Gastroesophageal sphincter (tissue), 4 donors: Measurements from ENCODE around the gene HERC4. TPM values are rescaled to one million over a fixed set of nuclear protein-coding genes. Genes with fewer than 3 reads are reported as not detected.

ENCODE experiments used
- ATAC-seq: fragments of 150-250 bp; one replicate; pipeline ENCODE4 v1.9.1; 2016; ENCODE audit warnings: mild to moderate bottlenecking, moderate library complexity
- H3K27ac ChIP-seq, 4 donors: fragments of 200-600 bp; sonication (generic) in 3 of 4; 1 replicate in 3 of 4; 2 replicates in 1 of 4; pipeline ENCODE4 v1.5.1; 2016 to 2019
- H3K27me3 ChIP-seq: fragments of 200-600 bp; sonication (generic); one replicate; pipeline ENCODE4 v1.5.1; 2019
- H3K36me3 ChIP-seq, 2 donors: fragments of 200-600 bp; sonication (generic); one replicate each; pipeline ENCODE4 v1.5.1; 2019; ENCODE audit warnings: control low read depth in 1 of 2
- H3K4me1 ChIP-seq, 3 donors: fragments of 200-600 bp; sonication (generic); 1 replicate in 2 of 3; 2 replicates in 1 of 3; pipeline ENCODE4 v1.5.1; 2016 to 2019; ENCODE audit warnings: control low read depth in 2 of 3
- H3K4me3 ChIP-seq, 2 donors: fragments of 200-600 bp; sonication (generic); one replicate each; pipeline ENCODE4 v1.5.1; 2019; ENCODE audit warnings: mild to moderate bottlenecking in 1 of 2, moderate library complexity in 1 of 2
- H3K9me3 ChIP-seq, 3 donors: fragments of 200-600 bp; sonication (generic); one replicate each; pipeline ENCODE4 v1.5.1; 2017 to 2019; ENCODE audit warnings: control low read depth in 2 of 3
- CTCF ChIP-seq, 4 experiments: fragments of 200-600 bp in 2 of 4; fragments of 450-650 bp in 2 of 4; sonication (generic) in 1 of 4; IDR thresholded peaks; one replicate each; pipeline ENCODE4 v1.5.1; 2017 to 2019; ENCODE audit warnings: antibody characterized with exemption in 4 of 4, mild to moderate bottlenecking in 2 of 4, moderate library complexity in 2 of 4
- EP300 ChIP-seq: sonication (generic); formaldehyde crosslinking; IDR thresholded peaks from one replicate; pipeline ENCODE4 v1.6.1; 2017; ENCODE audit warnings: antibody characterized with exemption, mild to moderate bottlenecking
- POLR2A ChIP-seq, 2 donors: fragments of 450-650 bp; IDR thresholded peaks; one replicate each; pipeline ENCODE4 v1.6.1; 2017; ENCODE audit warnings: antibody characterized with exemption in 2 of 2, mild to moderate bottlenecking in 2 of 2, moderate library complexity in 1 of 2
- POLR2AphosphoS5 ChIP-seq: sonication (generic); formaldehyde crosslinking; IDR thresholded peaks from one replicate; pipeline ENCODE4 v1.6.1; 2017; ENCODE audit warnings: antibody characterized with exemption
- WGBS, 2 donors: methylation state at CpG; one replicate each; pipeline ENCODE4 v1.1.5; 2018; ENCODE audit warnings: low coverage in 1 of 2; 5-methylcytosine and 5-hydroxymethylcytosine counted together
- total RNA-seq, 4 donors: library from RNA; depleted of rRNA; stranded (reverse); fragments of >200 nt; gene quantifications; one replicate each; pipeline ENCODE4 v1.1.0, GENCODE V29; 2016

HERC4 gene
- total RNA-seq, 4 donors from 2014 or later: 30.3 to 58.4 (median 43.0) TPM

- Histone ChIP-seq H3K27me3 (no peaks in the 10 kb centered on the region), H3K9me3 (peaks cover 0 to 2% (median 0%) of the 10 kb centered on the region in 3 donors), H3K4me3 (no peak overlapping the region), H3K4me1 (no peaks in the 10 kb centered on the region), H3K36me3 (peaks cover 0 to 51% of the 10 kb centered on the region in 2 donors), H3K27ac (no peak overlapping the region)
- 94% methylated on average over 2 of the region's 2 CpGs; no CpG with 5 or more reads in 1 of the 2 donors for WGBS, 2 donors
- no peak for TF ChIP-seq CTCF (IDR thresholded peaks at IDR 0.05)
- no peak for TF ChIP-seq POLR2A (IDR thresholded peaks at IDR 0.05)
- no peak for TF ChIP-seq EP300
- TF ChIP-seq POLR2AphosphoS5: no peak
- no peak for ATAC-seq
Measured at GRCh38 chr10:67965456-67965855, 109.6 kb downstream of the HERC4 start.

GRCh38 chr10:67959839-67960476 lies 115.1 kb downstream of the HERC4 start:
- no peak for TF ChIP-seq POLR2A (IDR thresholded peaks at IDR 0.05)
- no peak for TF ChIP-seq EP300
- TF ChIP-seq POLR2AphosphoS5: no peak
- no peak for TF ChIP-seq CTCF (IDR thresholded peaks at IDR 0.05)
- WGBS, 2 donors: 86 to 90% methylated on average over 6 of the region's 8 CpGs
- H3K27ac ChIP-seq: no peak overlapping the region
- H3K4me3 ChIP-seq: no peak overlapping the region
- H3K4me1 ChIP-seq: no peaks in the 10 kb centered on the region
- no peaks in the 10 kb centered on the region for H3K9me3 ChIP-seq
- H3K27me3 ChIP-seq: no peaks in the 10 kb centered on the region
- H3K36me3 ChIP-seq: peaks cover 0 to 20% of the 10 kb centered on the region in 2 donors
- ATAC-seq: no peak

- Histone ChIP-seq H3K27ac (no peak overlapping the region), H3K4me3 (no peak overlapping the region), H3K4me1 (no peaks in the 10 kb centered on the region), H3K9me3 (no peaks in the 10 kb centered on the region), H3K36me3 (peaks cover 6 to 39% of the 10 kb centered on the region in 2 donors), H3K27me3 (no peaks in the 10 kb centered on the region)
- WGBS, 2 donors: 94 to 95% methylated on average over 5 to 6 of the region's 6 CpGs
- TF ChIP-seq POLR2A (IDR thresholded peaks at IDR 0.05) (no peak), CTCF (IDR thresholded peaks at IDR 0.05) (no peak), POLR2AphosphoS5 (no peak), EP300 (no peak)
- no peak for ATAC-seq
Measured at GRCh38 chr10:67955614-67956013, 119.5 kb downstream of the HERC4 start.

- no peaks in the 10 kb centered on the region for H3K9me3 ChIP-seq
- no peaks in the 10 kb centered on the region for H3K4me1 ChIP-seq
- WGBS, 2 donors: 100% methylated on average over 1 of the region's 2 CpGs; no CpG with 5 or more reads in 1 of the 2 donors
- peaks cover 0 to 69% of the 10 kb centered on the region in 2 donors for H3K36me3 ChIP-seq
- no peaks in the 10 kb centered on the region for H3K27me3 ChIP-seq
- TF ChIP-seq POLR2AphosphoS5 (no peak), CTCF (IDR thresholded peaks at IDR 0.05) (no peak), POLR2A (IDR thresholded peaks at IDR 0.05) (no peak), EP300 (no peak)
- H3K4me3 ChIP-seq: no peak overlapping the region
- H3K27ac ChIP-seq: no peak overlapping the region
- ATAC-seq: no peak
Measured at GRCh38 chr10:67943917-67944316, 131.2 kb downstream of the HERC4 start.

- Histone ChIP-seq H3K9me3 (no peaks in the 10 kb centered on the region), H3K27ac (no peak overlapping the region), H3K4me3 (no peak overlapping the region), H3K36me3 (peaks cover 3 to 68% of the 10 kb centered on the region in 2 donors), H3K4me1 (no peaks in the 10 kb centered on the region), H3K27me3 (no peaks in the 10 kb centered on the region)
- 68 to 73% methylated on average over 1 of the region's 1 CpG for WGBS, 2 donors
- no peak for TF ChIP-seq POLR2A (IDR thresholded peaks at IDR 0.05)
- no peak for TF ChIP-seq CTCF (IDR thresholded peaks at IDR 0.05)
- no peak for TF ChIP-seq EP300
- TF ChIP-seq POLR2AphosphoS5: no peak
- no peak for ATAC-seq
Measured at GRCh38 chr10:67936416-67936815, 138.7 kb downstream of the HERC4 start.
